IPS-18c (cell line): ENCODE results near the gene SLC2A6.

ENCODE experiments used
- H3K4me3 ChIP-seq: 2 replicates; pipeline ENCODE4 v1.7.0; 2013; ENCODE audit warnings: low read depth, mild to moderate bottlenecking, low read length, moderate library complexity; ENCODE audit not compliant: insufficient read depth
- H3K9me3 ChIP-seq: one replicate; pipeline ENCODE4 v1.6.1; 2013; ENCODE audit warnings: mild to moderate bottlenecking, low read length, moderate library complexity; ENCODE audit not compliant: control insufficient read depth, insufficient read depth

The SLC2A6 gene

GRCh38 chr9:133478851-133479711 lies at the start of gene SLC2A6:
SLC2A6 (minus strand) TSS chr9:133479099; CDS start chr9:133479059, 40 bp downstream.
- peak within 1 kb of the TSS; percentile 73 for H3K4me3 ChIP-seq
- no peaks in the 10 kb centered on the region for H3K9me3 ChIP-seq

- Histone ChIP-seq H3K4me3 (no peak overlapping the region), H3K9me3 (no peaks in the 10 kb centered on the region)
Measured at GRCh38 chr9:133528001-133528875, 49.3 kb upstream of the SLC2A6 start.

GRCh38 chr9:133527444-133527920 lies 48.6 kb upstream of the SLC2A6 start:
- Histone ChIP-seq H3K4me3 (no peak overlapping the region), H3K9me3 (no peaks in the 10 kb centered on the region)

- Histone ChIP-seq H3K4me3 (no peak overlapping the region), H3K9me3 (peaks cover 2% of the 10 kb centered on the region)
Measured at GRCh38 chr9:133526721-133527321, 47.9 kb upstream of the SLC2A6 start.

- Histone ChIP-seq H3K4me3 (no peak overlapping the region), H3K9me3 (peaks cover 2% of the 10 kb centered on the region)
Measured at GRCh38 chr9:133525677-133526076, 46.8 kb upstream of the SLC2A6 start.

- Histone ChIP-seq H3K4me3 (no peak within 1 kb of the TSS), H3K9me3 (peaks cover 2% of the 10 kb centered on the region)
Measured at GRCh38 chr9:133524679-133525228, 45.9 kb upstream of the SLC2A6 start, which contains the start of gene MYMK. MYMK (minus strand) TSS chr9:133524959; CDS start chr9:133524844, 115 bp downstream.

- no peak overlapping the region for H3K4me3 ChIP-seq
- H3K9me3 ChIP-seq = peaks cover 2% of the 10 kb centered on the region
Measured at GRCh38 chr9:133524146-133524545, 45.2 kb upstream of the SLC2A6 start.

- Histone ChIP-seq H3K9me3 (peaks cover 2% of the 10 kb centered on the region), H3K4me3 (no peak overlapping the region)
Measured at GRCh38 chr9:133523106-133523505, 44.2 kb upstream of the SLC2A6 start.

GRCh38 chr9:133522073-133522910 lies 43.4 kb upstream of the SLC2A6 start:
- Histone ChIP-seq H3K4me3 (no peak overlapping the region), H3K9me3 (peaks cover 2% of the 10 kb centered on the region)

- no peak overlapping the region for H3K4me3 ChIP-seq
- H3K9me3 ChIP-seq = peaks cover 2% of the 10 kb centered on the region
Measured at GRCh38 chr9:133521122-133522072, 42.5 kb upstream of the SLC2A6 start.

- H3K9me3 ChIP-seq = peaks cover 2% of the 10 kb centered on the region
- H3K4me3 ChIP-seq = no peak overlapping the region
Measured at GRCh38 chr9:133520121-133520835, 41.4 kb upstream of the SLC2A6 start.

GRCh38 chr9:133519693-133520092 lies 40.8 kb upstream of the SLC2A6 start:
- Histone ChIP-seq H3K4me3 (no peak overlapping the region), H3K9me3 (peaks cover 2% of the 10 kb centered on the region)

- Histone ChIP-seq H3K4me3 (no peak overlapping the region), H3K9me3 (peaks cover 2% of the 10 kb centered on the region)
Measured at GRCh38 chr9:133518706-133519449, 40.0 kb upstream of the SLC2A6 start.

- Histone ChIP-seq H3K4me3 (no peak overlapping the region), H3K9me3 (peaks cover 2% of the 10 kb centered on the region)
Measured at GRCh38 chr9:133518200-133518599, 39.3 kb upstream of the SLC2A6 start.
